Measurements from ENCODE around the gene LRRC26.

Gene LRRC26

GRCh38 chr9:137152844-137153405 lies 16.9 kb downstream of the LRRC26 start:
- no peak for DNase-seq (ENCODE audit: low read depth in 2 of 2)

GRCh38 chr9:137150617-137151457 lies 19.0 kb downstream of the LRRC26 start:
- DNase-seq (ENCODE audit: low read depth in 2 of 2) = peak; percentile 47 to 64

- no peak for DNase-seq (ENCODE audit: low read depth in 2 of 2)
Measured at GRCh38 chr9:137149942-137150616, 19.8 kb downstream of the LRRC26 start.

- DNase-seq (ENCODE audit: low read depth in 2 of 2) = no peak
Measured at GRCh38 chr9:137149363-137149762, 20.5 kb downstream of the LRRC26 start.

GRCh38 chr9:137148661-137149060 lies 21.2 kb downstream of the LRRC26 start:
- no peak for DNase-seq (ENCODE audit: low read depth in 2 of 2)

GRCh38 chr9:137148242-137148641 lies 21.6 kb downstream of the LRRC26 start:
- no peak for DNase-seq (ENCODE audit: low read depth in 2 of 2)

- no peak for DNase-seq (ENCODE audit: low read depth in 2 of 2)
Measured at GRCh38 chr9:137147793-137148160, 22.1 kb downstream of the LRRC26 start.

GRCh38 chr9:137147091-137147792 lies 22.6 kb downstream of the LRRC26 start:
- DNase-seq (ENCODE audit: low read depth in 2 of 2) = no peak

GRCh38 chr9:137146527-137146918 lies 23.3 kb downstream of the LRRC26 start:
- DNase-seq (ENCODE audit: low read depth in 2 of 2) = no peak

GRCh38 chr9:137145731-137146526 lies 23.9 kb downstream of the LRRC26 start:
- DNase-seq (ENCODE audit: low read depth in 2 of 2) = no peak

- DNase-seq (ENCODE audit: low read depth in 2 of 2) = no peak
Measured at GRCh38 chr9:137143459-137143858, 26.4 kb downstream of the LRRC26 start.

GRCh38 chr9:137141976-137142936 lies 27.6 kb downstream of the LRRC26 start:
- DNase-seq (ENCODE audit: low read depth in 2 of 2) = no peak

- DNase-seq (ENCODE audit: low read depth in 2 of 2) = no peak
Measured at GRCh38 chr9:137141050-137141810, 28.6 kb downstream of the LRRC26 start.

- no peak for DNase-seq (ENCODE audit: low read depth in 2 of 2)
Measured at GRCh38 chr9:137140151-137141012, 29.5 kb downstream of the LRRC26 start.

GRCh38 chr9:137139468-137140150 lies 30.2 kb downstream of the LRRC26 start:
- no peak for DNase-seq (ENCODE audit: low read depth in 2 of 2)

GRCh38 chr9:137138722-137139467 lies 31.0 kb downstream of the LRRC26 start, which contains the start of gene GRIN1:
Gene GRIN1 (plus strand): TSS chr9:137139154. CDS start chr9:137139487, 333 bp downstream.
- no peak for DNase-seq (ENCODE audit: low read depth in 2 of 2)

Measured in stimulated activated CD8-positive, alpha-beta memory T cell treated with anti-CD3 and anti-CD28 coated beads, Interleukin-15, amount 100 ng/mL, for 48 hours (primary cell).